GM12874 (cell line): ENCODE measurements around the gene DPP10.

Experiments used
- CTCF ChIP-seq: IDR thresholded peaks from 2 replicates; pipeline ENCODE4 v1.5.1; 2011; ENCODE audit warnings: low read depth, mild to moderate bottlenecking, control low read depth, low read length, moderate library complexity; ENCODE audit not compliant: insufficient read depth

DPP10 gene

GRCh38 chr2:115484486-115484885 is 1042.0 kb downstream of the DPP10 start:
- no peak for TF ChIP-seq CTCF

- no peak for TF ChIP-seq CTCF
Measured at GRCh38 chr2:115484983-115485382, 1042.5 kb downstream of the DPP10 start.

- TF ChIP-seq CTCF, result no peak
Measured at GRCh38 chr2:115491186-115491793, 1048.8 kb downstream of the DPP10 start.

- no peak for TF ChIP-seq CTCF
Measured at GRCh38 chr2:115505331-115505730, 1062.9 kb downstream of the DPP10 start.

- no peak for TF ChIP-seq CTCF
Measured at GRCh38 chr2:115520727-115521126, 1078.3 kb downstream of the DPP10 start.

GRCh38 chr2:115524452-115524851 is 1082.0 kb downstream of the DPP10 start:
- TF ChIP-seq CTCF, result no peak

- no peak for TF ChIP-seq CTCF
Measured at GRCh38 chr2:115529627-115530026, 1087.2 kb downstream of the DPP10 start.
